Occipital lobe (tissue), 2 donors: ENCODE measurements around the gene PRPS1. TPM values are rescaled to one million over a fixed set of nuclear protein-coding genes. Genes with fewer than 3 reads are reported as not detected.
A peak's percentile ranks its signal among the peaks of the same experiment; 100 is the strongest.
"Not testable (repeated sequence)": the region's sequence is repeated elsewhere in the genome, so short reads cannot be mapped to it uniquely, and the experiment has no call there.

ENCODE experiments used
- DNase-seq: peaks from one replicate; lab custom pipeline; 2025; lab: John Stamatoyannopoulos, UW
- total RNA-seq: library from RNA; depleted of rRNA; stranded (reverse); fragments of >200 nt; gene quantifications from one replicate; pipeline ENCODE4 v1.2.3, GENCODE V29; 2014

The PRPS1 gene
- total RNA-seq, 1 donor from 2014 or later, result 22.9 TPM

- no peak for DNase-seq
Measured at GRCh38 chrX:107674480-107675364, 46.4 kb downstream of the PRPS1 start.

- DNase-seq, result no peak
Measured at GRCh38 chrX:107675365-107675654, 47.0 kb downstream of the PRPS1 start.

GRCh38 chrX:107675823-107676555 lies 47.7 kb downstream of the PRPS1 start:
- no peak for DNase-seq

GRCh38 chrX:107676559-107677378 lies 48.5 kb downstream of the PRPS1 start:
- DNase-seq, result peak; percentile 36

- no peak for DNase-seq
Measured at GRCh38 chrX:107677501-107677901, 49.2 kb downstream of the PRPS1 start.

GRCh38 chrX:107677909-107678308 lies 49.6 kb downstream of the PRPS1 start:
- no peak for DNase-seq

- DNase-seq, result no peak
Measured at GRCh38 chrX:107678957-107679740, 50.8 kb downstream of the PRPS1 start.

GRCh38 chrX:107682256-107682655 lies 53.9 kb downstream of the PRPS1 start:
- DNase-seq, result no peak

GRCh38 chrX:107683124-107683895 lies 55.0 kb downstream of the PRPS1 start:
- DNase-seq, result no peak

- no peak for DNase-seq
Measured at GRCh38 chrX:107683931-107684330, 55.6 kb downstream of the PRPS1 start.

GRCh38 chrX:107684956-107685385 lies 56.7 kb downstream of the PRPS1 start:
- no peak for DNase-seq

- not testable (repeated sequence) for DNase-seq
Measured at GRCh38 chrX:107685586-107685985, 57.3 kb downstream of the PRPS1 start.

GRCh38 chrX:107686026-107686425 lies 57.7 kb downstream of the PRPS1 start:
- no peak for DNase-seq

GRCh38 chrX:107686792-107687191 lies 58.5 kb downstream of the PRPS1 start:
- DNase-seq, result no peak

GRCh38 chrX:107687445-107687844 lies 59.1 kb downstream of the PRPS1 start:
- DNase-seq, result no peak

GRCh38 chrX:107691024-107691448 lies 62.7 kb downstream of the PRPS1 start:
- DNase-seq, result no peak

- no peak for DNase-seq
Measured at GRCh38 chrX:107699616-107700015, 71.3 kb downstream of the PRPS1 start.

GRCh38 chrX:107700317-107700774 lies 72.0 kb downstream of the PRPS1 start:
- DNase-seq, result no peak
